Measurements from ENCODE around the gene HIF1A.

DNA sequence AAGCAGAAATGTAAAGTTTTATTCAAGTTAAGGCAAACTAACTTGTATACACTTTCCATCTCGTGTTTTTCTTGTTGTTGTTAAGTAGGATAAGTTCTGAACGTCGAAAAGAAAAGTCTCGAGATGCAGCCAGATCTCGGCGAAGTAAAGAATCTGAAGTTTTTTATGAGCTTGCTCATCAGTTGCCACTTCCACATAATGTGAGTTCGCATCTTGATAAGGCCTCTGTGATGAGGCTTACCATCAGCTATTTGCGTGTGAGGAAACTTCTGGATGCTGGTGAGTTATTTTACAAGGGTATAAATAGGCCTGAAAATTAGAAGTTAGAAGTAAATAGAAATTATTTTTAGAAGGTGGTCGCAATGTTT is 25.0 kb downstream of the HIF1A start:
- TF ChIP-seq, protein P1, sequence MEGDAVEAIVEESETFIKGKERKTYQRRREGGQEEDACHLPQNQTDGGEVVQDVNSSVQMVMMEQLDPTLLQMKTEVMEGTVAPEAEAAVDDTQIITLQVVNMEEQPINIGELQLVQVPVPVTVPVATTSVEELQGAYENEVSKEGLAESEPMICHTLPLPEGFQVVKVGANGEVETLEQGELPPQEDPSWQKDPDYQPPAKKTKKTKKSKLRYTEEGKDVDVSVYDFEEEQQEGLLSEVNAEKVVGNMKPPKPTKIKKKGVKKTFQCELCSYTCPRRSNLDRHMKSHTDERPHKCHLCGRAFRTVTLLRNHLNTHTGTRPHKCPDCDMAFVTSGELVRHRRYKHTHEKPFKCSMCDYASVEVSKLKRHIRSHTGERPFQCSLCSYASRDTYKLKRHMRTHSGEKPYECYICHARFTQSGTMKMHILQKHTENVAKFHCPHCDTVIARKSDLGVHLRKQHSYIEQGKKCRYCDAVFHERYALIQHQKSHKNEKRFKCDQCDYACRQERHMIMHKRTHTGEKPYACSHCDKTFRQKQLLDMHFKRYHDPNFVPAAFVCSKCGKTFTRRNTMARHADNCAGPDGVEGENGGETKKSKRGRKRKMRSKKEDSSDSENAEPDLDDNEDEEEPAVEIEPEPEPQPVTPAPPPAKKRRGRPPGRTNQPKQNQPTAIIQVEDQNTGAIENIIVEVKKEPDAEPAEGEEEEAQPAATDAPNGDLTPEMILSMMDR (conservative IDR thresholded peaks at IDR 0.05 in 1 of 2, IDR thresholded peaks at IDR 0.05 in 1 of 2; ENCODE audit: low read depth in 1 of 2, low read length in 2 of 2): no peak
- no peak for TF ChIP-seq EZH2 (IDR thresholded peaks at IDR 0.05; ENCODE audit: low read length, missing control alignments)
